ENCODE data around the gene ZFAND3. TPM values are rescaled to one million over a fixed set of nuclear protein-coding genes. Genes with fewer than 3 reads are reported as not detected.

The ZFAND3 gene
- polyA plus RNA-seq, 1 of the 3 experiments (the other 2 are of a cell fraction): 16.7 TPM

- 0 out of 4 replicates have a peak, but pooled peaks cover 0 to 4% of the 10 kb centered on the region in 2 experiments for H3K4me1 ChIP-seq (ENCODE audit: control insufficient read depth in 1 of 2, insufficient read depth in 2 of 2, low read depth in 1 of 2, low read length in 1 of 2)
- H3F3A ChIP-seq (replicated peaks; ENCODE audit: insufficient read depth): no peaks in the 10 kb centered on the region
- CTCF ChIA-PET: interaction anchor here (1.2 to 2.7 kb wide), 2 partner anchors 15 to 18 kb away, joined by 4 to 12 read pairs; no protein-coding TSS in a partner anchor
- H3K27me3 ChIP-seq (ENCODE audit: insufficient read depth): no peaks in the 10 kb centered on the region
- no peak overlapping the region for H3K4me3 ChIP-seq (ENCODE audit: low read depth in 2 of 2, low read length in 1 of 2)
- H3K27ac ChIP-seq (ENCODE audit: low read depth in 2 of 2, low read length in 1 of 2): no peak overlapping the region
- H4K20me1 ChIP-seq (ENCODE audit: insufficient read depth): peaks cover 100% of the 10 kb centered on the region
- no peak overlapping the region for H3K9ac ChIP-seq
- no peak for TF ChIP-seq RAD21 (IDR thresholded peaks at IDR 0.05; ENCODE audit: low read length)
- TF ChIP-seq TEAD4 (IDR thresholded peaks at IDR 0.05; ENCODE audit: borderline replicate concordance, insufficient read depth): no peak
- no peak for TF ChIP-seq NFIC (IDR thresholded peaks at IDR 0.05; ENCODE audit: borderline replicate concordance)
- no peak for TF ChIP-seq TCF12 (IDR thresholded peaks at IDR 0.05)
- TF ChIP-seq MAX (IDR thresholded peaks at IDR 0.05; ENCODE audit: low read depth): no peak
- no peak for TF ChIP-seq FOXJ3 (CRISPR knock-in tag; IDR thresholded peaks at IDR 0.05)
- no peak for TF ChIP-seq RFX5 (IDR thresholded peaks at IDR 0.05; ENCODE audit: low read length)
- TF ChIP-seq ZBTB33 (IDR thresholded peaks at IDR 0.05; ENCODE audit: borderline replicate concordance, low read depth): no peak
- no peak for TF ChIP-seq GABPA (IDR thresholded peaks at IDR 0.05; ENCODE audit: low read depth)
- no peak for TF ChIP-seq CTCF (IDR thresholded peaks at IDR 0.05)
- no peak for TF ChIP-seq GATA2 (CRISPR knock-in tag; IDR thresholded peaks at IDR 0.05)
- no peak for TF ChIP-seq JUND (IDR thresholded peaks at IDR 0.05)
- DNase-seq: no peak
- H3K9me3 ChIP-seq: no peaks in the 10 kb centered on the region
- peaks cover 0 to 3% of the 10 kb centered on the region in 2 experiments for H3K36me3 ChIP-seq (replicated peaks in 1 of 2; ENCODE audit: control insufficient read depth in 1 of 2, insufficient read depth in 2 of 2, low read length in 1 of 2)
- no peaks in the 10 kb centered on the region for H3K9me2 ChIP-seq
- H2AFZ ChIP-seq (ENCODE audit: low read depth): no peak overlapping the region
- WGBS (ENCODE audit: low lambda C conversion rate): 84% methylated on average over 6 of the region's 6 CpGs
- no peak overlapping the region for H3K4me2 ChIP-seq
- H3K79me2 ChIP-seq (ENCODE audit: insufficient read depth): peaks cover 100% of the 10 kb centered on the region
- POLR2A ChIA-PET: no interaction called here
Observed at GRCh38 chr6:37845026-37845911, 25.7 kb downstream of the ZFAND3 start.

- no peaks in the 10 kb centered on the region for H3K9me2 ChIP-seq
- no peaks in the 10 kb centered on the region for H3K9me3 ChIP-seq
- CTCF ChIA-PET: interaction anchor here (1.2 to 2.7 kb wide), 2 partner anchors 14 to 19 kb away, joined by 4 to 12 read pairs; no protein-coding TSS in a partner anchor
- H3K27ac ChIP-seq (ENCODE audit: low read depth in 2 of 2, low read length in 1 of 2): no peak overlapping the region
- H4K20me1 ChIP-seq (ENCODE audit: insufficient read depth): peaks cover 100% of the 10 kb centered on the region
- no peak overlapping the region for H3K9ac ChIP-seq
- no peak overlapping the region for H3K4me3 ChIP-seq (ENCODE audit: low read depth in 2 of 2, low read length in 1 of 2)
- H3K79me2 ChIP-seq (ENCODE audit: insufficient read depth): peaks cover 100% of the 10 kb centered on the region
- H3K4me1 ChIP-seq (ENCODE audit: control insufficient read depth in 1 of 2, insufficient read depth in 2 of 2, low read depth in 1 of 2, low read length in 1 of 2): 0 out of 4 replicates have a peak, but pooled peaks cover 0 to 4% of the 10 kb centered on the region in 2 experiments
- no peak overlapping the region for H3K4me2 ChIP-seq
- DNase-seq: no peak
- H3K36me3 ChIP-seq (replicated peaks in 1 of 2; ENCODE audit: control insufficient read depth in 1 of 2, insufficient read depth in 2 of 2, low read length in 1 of 2): peaks cover 0 to 3% of the 10 kb centered on the region in 2 experiments
- POLR2A ChIA-PET: interaction anchor here (0.6 kb wide), 1 partner anchor 1045 kb away, joined by 3 read pairs; no protein-coding TSS in a partner anchor
- H2AFZ ChIP-seq (ENCODE audit: low read depth): no peak overlapping the region
- H3F3A ChIP-seq (replicated peaks; ENCODE audit: insufficient read depth): no peaks in the 10 kb centered on the region
- H3K27me3 ChIP-seq (ENCODE audit: insufficient read depth): no peaks in the 10 kb centered on the region
- TF ChIP-seq TEAD4 (IDR thresholded peaks at IDR 0.05; ENCODE audit: borderline replicate concordance, insufficient read depth) (no peak), IRF3 (IDR thresholded peaks at IDR 0.05; ENCODE audit: low read depth, low read length) (no peak), RAD21 (IDR thresholded peaks at IDR 0.05; ENCODE audit: low read length) (no peak), MXI1 (IDR thresholded peaks at IDR 0.05; ENCODE audit: low read depth, low read length) (no peak), TCF12 (IDR thresholded peaks at IDR 0.05) (no peak), NFIC (IDR thresholded peaks at IDR 0.05; ENCODE audit: borderline replicate concordance) (no peak), FOXJ3 (CRISPR knock-in tag; IDR thresholded peaks at IDR 0.05) (no peak), FOXM1 (IDR thresholded peaks at IDR 0.05; ENCODE audit: low read depth) (no peak), MEF2A (IDR thresholded peaks at IDR 0.05; ENCODE audit: borderline replicate concordance, low read depth) (no peak), TAF1 (IDR thresholded peaks at IDR 0.05; ENCODE audit: borderline replicate concordance, low read depth, low read length) (no peak), CHD2 (IDR thresholded peaks at IDR 0.05; ENCODE audit: low read length, partially characterized antibody) (no peak), PBX3 (IDR thresholded peaks at IDR 0.05) (no peak), RCOR1 (IDR thresholded peaks at IDR 0.05; ENCODE audit: low read length) (no peak)
Observed at GRCh38 chr6:37845930-37846329, 26.4 kb downstream of the ZFAND3 start.

Data from SK-N-SH (cell line).